ENCODE results near the gene PPP2R5C. TPM values are rescaled to one million over a fixed set of nuclear protein-coding genes. Genes with fewer than 3 reads are reported as not detected.

PPP2R5C gene
- total and polyA plus RNA-seq, 4 experiments from 2014 or later: 273 to 620 (median 431) TPM

DNA sequence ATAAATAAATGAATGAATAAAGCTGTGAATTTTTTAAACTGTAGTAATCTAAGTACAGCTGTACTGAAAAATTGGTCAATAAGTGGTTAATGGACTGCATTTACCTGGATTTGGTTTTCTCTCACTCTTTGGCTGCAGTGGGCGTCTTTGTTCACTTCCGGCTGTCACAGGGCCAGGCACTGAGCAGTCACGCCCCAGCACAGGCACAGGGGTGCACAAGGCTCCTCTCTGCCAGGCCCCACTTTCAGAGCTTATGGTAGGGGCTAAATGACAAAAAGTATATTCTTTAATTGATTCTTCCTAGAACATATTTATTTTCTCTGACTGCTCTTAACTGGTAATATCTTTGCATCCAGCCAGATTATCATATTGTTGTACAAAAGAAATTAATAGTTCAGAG lies 132.2 kb downstream of the PPP2R5C start:
- H3K27ac ChIP-seq (ENCODE audit: low read depth, low read length): no peak overlapping the region
- Mint-ChIP-seq H3K4me3 (no peak overlapping the region), H3K4me1 (peaks cover 0 to 2% (median under 1%) of the 10 kb centered on the region in 4 donors), H3K27me3 (no peaks in the 10 kb centered on the region), H3K27ac (peak overlapping the region in 3 of 7 donors; percentile 30 to 59 (median 55)), H3K36me3 (peaks cover 60 to 82% of the 10 kb centered on the region in 2 donors), H3K9me3 (no peaks in the 10 kb centered on the region)
- intact Hi-C loops (cut with micrococcal nuclease): no loop called here
- H3K9me3 ChIP-seq (ENCODE audit: control insufficient read depth in 1 of 2, low read length in 2 of 2): no peaks in the 10 kb centered on the region
- no peak overlapping the region for H3K4me3 ChIP-seq (ENCODE audit: low read length in 2 of 2)
- DNase-seq: no peak
- H3K27me3 ChIP-seq (ENCODE audit: insufficient read depth, low read length): no peaks in the 10 kb centered on the region
- H3K4me1 ChIP-seq (ENCODE audit: insufficient read depth, low read length): no peaks in the 10 kb centered on the region
- ChIA-PET POLR2A (ENCODE audit: partially characterized antibody) (interaction anchor here (0.9 kb wide), 1 partner anchor 74 kb away, joined by 3 read pairs; no protein-coding TSS in a partner anchor), CTCF (ENCODE audit: partially characterized antibody) (interaction anchor here (1.1 to 2.1 kb wide), 3 partner anchors 120 to 187 kb away, joined by 3 to 8 read pairs (median 7); no protein-coding TSS in a partner anchor)
- H3K36me3 ChIP-seq (ENCODE audit: insufficient read depth, low read length): peaks cover 77% of the 10 kb centered on the region

- H3K9me3 ChIP-seq (ENCODE audit: control insufficient read depth in 1 of 2, low read length in 2 of 2): no peaks in the 10 kb centered on the region
- Mint-ChIP-seq H3K27ac (peak overlapping the region in 1 of 7 donors; percentile 15), H3K36me3 (peaks cover 65 to 82% of the 10 kb centered on the region in 2 donors), H3K9me3 (no peaks in the 10 kb centered on the region), H3K27me3 (no peaks in the 10 kb centered on the region), H3K4me1 (peaks cover 0 to 2% (median under 1%) of the 10 kb centered on the region in 4 donors), H3K4me3 (no peak overlapping the region)
- no peak for DNase-seq
- no peak overlapping the region for H3K27ac ChIP-seq (ENCODE audit: low read depth, low read length)
- intact Hi-C loops (cut with micrococcal nuclease): no loop called here
- POLR2A ChIA-PET (ENCODE audit: partially characterized antibody): no interaction called here
- no peaks in the 10 kb centered on the region for H3K4me1 ChIP-seq (ENCODE audit: insufficient read depth, low read length)
- CTCF ChIA-PET (ENCODE audit: partially characterized antibody): interaction anchor here (1.5 to 2.1 kb wide), 2 partner anchors 123 to 188 kb away, joined by 7 to 8 read pairs; no protein-coding TSS in a partner anchor
- H3K4me3 ChIP-seq (ENCODE audit: low read length in 2 of 2): no peak overlapping the region
- H3K27me3 ChIP-seq (ENCODE audit: insufficient read depth, low read length): no peaks in the 10 kb centered on the region
- H3K36me3 ChIP-seq (ENCODE audit: insufficient read depth, low read length): peaks cover 77% of the 10 kb centered on the region
Measured at GRCh38 chr14:101894365-101895081, 133.0 kb downstream of the PPP2R5C start.

GRCh38 chr14:101895256-101895655 lies 133.7 kb downstream of the PPP2R5C start:
- Mint-ChIP-seq H3K4me3 (no peak overlapping the region), H3K36me3 (peaks cover 65 to 82% of the 10 kb centered on the region in 2 donors)
- intact Hi-C loops (cut with micrococcal nuclease): no loop called here

GRCh38 chr14:101897326-101897725 lies 135.8 kb downstream of the PPP2R5C start:
- Histone ChIP-seq H3K4me3 (ENCODE audit: low read length in 2 of 2) (no peak overlapping the region), H3K9me3 (ENCODE audit: control insufficient read depth in 1 of 2, low read length in 2 of 2) (no peaks in the 10 kb centered on the region), H3K27ac (ENCODE audit: low read depth, low read length) (no peak overlapping the region), H3K36me3 (ENCODE audit: insufficient read depth, low read length) (peaks cover 89% of the 10 kb centered on the region), H3K27me3 (ENCODE audit: insufficient read depth, low read length) (no peaks in the 10 kb centered on the region), H3K4me1 (ENCODE audit: insufficient read depth, low read length) (no peaks in the 10 kb centered on the region)
- Mint-ChIP-seq H3K9me3 (no peaks in the 10 kb centered on the region), H3K4me1 (no peaks in the 10 kb centered on the region), H3K27ac (peak overlapping the region in 3 of 7 donors; percentile 32 to 46 (median 41)), H3K27me3 (no peaks in the 10 kb centered on the region), H3K4me3 (no peak overlapping the region), H3K36me3 (peaks cover 75 to 85% of the 10 kb centered on the region in 2 donors)
- ChIA-PET CTCF (ENCODE audit: partially characterized antibody) (interaction anchor here (0.7 kb wide), 1 partner anchor 126 kb away, joined by 3 read pairs; no protein-coding TSS in a partner anchor), POLR2A (ENCODE audit: partially characterized antibody) (interaction anchor here (0.9 kb wide), 1 partner anchor 88 kb away, joined by 3 read pairs; no protein-coding TSS in a partner anchor)
- no peak for DNase-seq
- intact Hi-C loops (cut with micrococcal nuclease): loop anchor here (2.0 kb wide), 1 partner anchor 55 kb away; no protein-coding TSS in a partner anchor

More at GRCh38 chr14:101895256-101895655, 133.7 kb downstream of the PPP2R5C start:
- H3K27me3 ChIP-seq (ENCODE audit: insufficient read depth, low read length): no peaks in the 10 kb centered on the region
- no peak for DNase-seq
- Mint-ChIP-seq H3K27me3 (no peaks in the 10 kb centered on the region), H3K9me3 (no peaks in the 10 kb centered on the region), H3K27ac (peak overlapping the region in 3 of 7 donors; percentile 9 to 44 (median 43)), H3K4me1 (peaks cover 0 to 1% (median 0%) of the 10 kb centered on the region in 4 donors)
- no peak overlapping the region for H3K4me3 ChIP-seq (ENCODE audit: low read length in 2 of 2)
- H3K27ac ChIP-seq (ENCODE audit: low read depth, low read length): no peak overlapping the region
- no peaks in the 10 kb centered on the region for H3K4me1 ChIP-seq (ENCODE audit: insufficient read depth, low read length)
- ChIA-PET POLR2A (ENCODE audit: partially characterized antibody) (no interaction called here), CTCF (ENCODE audit: partially characterized antibody) (interaction anchor here (2.1 kb wide), 1 partner anchor 188 kb away, joined by 7 read pairs; no protein-coding TSS in a partner anchor)
- H3K36me3 ChIP-seq (ENCODE audit: insufficient read depth, low read length): peaks cover 77% of the 10 kb centered on the region
- no peaks in the 10 kb centered on the region for H3K9me3 ChIP-seq (ENCODE audit: control insufficient read depth in 1 of 2, low read length in 2 of 2)

DNA sequence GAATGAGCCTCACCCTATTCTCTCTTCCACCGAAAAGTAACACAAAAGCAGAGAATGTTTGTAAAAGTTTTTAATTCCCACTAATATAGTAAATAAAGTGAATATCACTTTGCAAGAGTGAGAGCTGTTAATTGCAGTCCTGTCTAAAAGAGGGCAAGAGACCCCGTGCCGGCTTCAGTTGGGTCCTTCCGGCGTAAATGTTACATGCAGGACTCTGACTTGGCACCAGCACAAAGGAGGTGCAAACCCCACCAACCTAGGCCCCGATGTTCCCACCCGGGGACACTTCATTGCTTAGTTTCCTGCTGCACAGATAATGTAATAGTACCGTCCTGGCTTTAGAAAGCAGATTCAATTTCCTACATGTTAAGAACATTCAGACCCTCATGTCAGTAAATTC lies 136.9 kb downstream of the PPP2R5C start:
- H3K9me3 ChIP-seq (ENCODE audit: control insufficient read depth in 1 of 2, low read length in 2 of 2): no peaks in the 10 kb centered on the region
- Mint-ChIP-seq H3K27ac (peak overlapping the region in 6 of 7 donors; percentile 6 to 57 (median 36)), H3K4me3 (no peak overlapping the region), H3K36me3 (peaks cover 76 to 88% of the 10 kb centered on the region in 2 donors), H3K9me3 (no peaks in the 10 kb centered on the region), H3K27me3 (no peaks in the 10 kb centered on the region), H3K4me1 (no peaks in the 10 kb centered on the region)
- H3K4me1 ChIP-seq (ENCODE audit: insufficient read depth, low read length): no peaks in the 10 kb centered on the region
- intact Hi-C loops (cut with micrococcal nuclease): no loop called here
- H3K4me3 ChIP-seq (ENCODE audit: low read length in 2 of 2): no peak overlapping the region
- peaks cover 90% of the 10 kb centered on the region for H3K36me3 ChIP-seq (ENCODE audit: insufficient read depth, low read length)
- H3K27me3 ChIP-seq (ENCODE audit: insufficient read depth, low read length): no peaks in the 10 kb centered on the region
- no peak for DNase-seq
- ChIA-PET POLR2A (ENCODE audit: partially characterized antibody) (interaction anchor here (1.2 kb wide), 1 partner anchor 127 kb away, joined by 4 read pairs; no protein-coding TSS in a partner anchor), CTCF (ENCODE audit: partially characterized antibody) (interaction anchor here (1.3 to 1.4 kb wide), 2 partner anchors 127 to 191 kb away, joined by 4 to 6 read pairs; no protein-coding TSS in a partner anchor)
- H3K27ac ChIP-seq (ENCODE audit: low read depth, low read length): no peak overlapping the region

GRCh38 chr14:101899263-101899662 lies 137.8 kb downstream of the PPP2R5C start:
- H3K4me1 Mint-ChIP-seq: no peaks in the 10 kb centered on the region
- H3K27me3 Mint-ChIP-seq: no peaks in the 10 kb centered on the region
- Histone ChIP-seq H3K27ac (ENCODE audit: low read depth, low read length) (no peak overlapping the region), H3K4me3 (ENCODE audit: low read length in 2 of 2) (no peak overlapping the region), H3K4me1 (ENCODE audit: insufficient read depth, low read length) (no peaks in the 10 kb centered on the region), H3K9me3 (ENCODE audit: control insufficient read depth in 1 of 2, low read length in 2 of 2) (no peaks in the 10 kb centered on the region), H3K27me3 (ENCODE audit: insufficient read depth, low read length) (no peaks in the 10 kb centered on the region), H3K36me3 (ENCODE audit: insufficient read depth, low read length) (peaks cover 91% of the 10 kb centered on the region)
- ChIA-PET POLR2A (ENCODE audit: partially characterized antibody) (interaction anchor here (1.2 kb wide), 1 partner anchor 128 kb away, joined by 4 read pairs; no protein-coding TSS in a partner anchor), CTCF (ENCODE audit: partially characterized antibody) (interaction anchor here (1.3 to 1.4 kb wide), 2 partner anchors 128 to 192 kb away, joined by 4 to 6 read pairs; no protein-coding TSS in a partner anchor)
- H3K36me3 Mint-ChIP-seq: peaks cover 71 to 86% of the 10 kb centered on the region in 2 donors
- no peak for DNase-seq
- peak overlapping the region in 3 of 7 donors; percentile 6 to 51 (median 42) for H3K27ac Mint-ChIP-seq
- H3K9me3 Mint-ChIP-seq: no peaks in the 10 kb centered on the region
- intact Hi-C loops (cut with micrococcal nuclease): no loop called here
- no peak overlapping the region for H3K4me3 Mint-ChIP-seq

DNA sequence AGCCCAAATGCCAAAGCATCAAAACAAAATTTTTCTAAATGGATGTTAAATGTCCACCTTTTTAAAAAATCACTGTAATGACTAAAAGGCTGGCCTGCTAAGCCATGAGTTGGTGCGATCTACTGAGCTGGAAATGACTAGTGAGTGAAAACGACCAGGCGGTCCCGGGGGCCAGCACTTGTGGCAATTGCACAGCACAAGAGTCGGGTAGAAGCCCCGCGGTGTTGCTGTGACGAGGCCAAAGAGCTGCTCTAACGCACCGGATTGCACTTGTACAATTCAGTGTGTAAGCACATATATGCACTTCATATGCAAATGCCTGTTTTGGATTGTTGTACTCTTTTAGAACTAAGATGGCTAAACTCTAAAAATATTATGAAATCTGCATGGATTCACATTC lies 138.7 kb downstream of the PPP2R5C start:
- H3K4me3 Mint-ChIP-seq: no peak overlapping the region
- no peaks in the 10 kb centered on the region for H3K27me3 Mint-ChIP-seq
- H3K27me3 ChIP-seq (ENCODE audit: insufficient read depth, low read length): no peaks in the 10 kb centered on the region
- intact Hi-C loops (cut with micrococcal nuclease): no loop called here
- H3K4me1 Mint-ChIP-seq: no peaks in the 10 kb centered on the region
- no peaks in the 10 kb centered on the region for H3K9me3 Mint-ChIP-seq
- H3K27ac Mint-ChIP-seq: no peak overlapping the region
- no peaks in the 10 kb centered on the region for H3K9me3 ChIP-seq (ENCODE audit: control insufficient read depth in 1 of 2, low read length in 2 of 2)
- no peak for DNase-seq
- CTCF ChIA-PET (ENCODE audit: partially characterized antibody): no interaction called here
- POLR2A ChIA-PET (ENCODE audit: partially characterized antibody): no interaction called here
- no peak overlapping the region for H3K27ac ChIP-seq (ENCODE audit: low read depth, low read length)
- H3K4me3 ChIP-seq (ENCODE audit: low read length in 2 of 2): no peak overlapping the region
- H3K36me3 Mint-ChIP-seq: peaks cover 69 to 86% of the 10 kb centered on the region in 2 donors
- peaks cover 90% of the 10 kb centered on the region for H3K36me3 ChIP-seq (ENCODE audit: insufficient read depth, low read length)
- H3K4me1 ChIP-seq (ENCODE audit: insufficient read depth, low read length): no peaks in the 10 kb centered on the region
